Esophagus squamous epithelium (tissue), 5 donors: ENCODE results near the gene SMYD3. TPM values are rescaled to one million over a fixed set of nuclear protein-coding genes. Genes with fewer than 3 reads are reported as not detected.
A peak's percentile ranks its signal among the peaks of the same experiment; 100 is the strongest.

Experiments used
- DNase-seq: peaks from one replicate; lab custom pipeline; 2025; lab: John Stamatoyannopoulos, UW
- H3K27ac ChIP-seq, 4 donors: fragments of 200-600 bp; sonication (generic); one replicate each; pipeline ENCODE4 v1.5.1; 2016 to 2019; ENCODE audit warnings: mild to moderate bottlenecking in 1 of 4
- H3K27me3 ChIP-seq, 4 donors: fragments of 200-600 bp; sonication (generic); 1 replicate in 3 of 4; 2 replicates in 1 of 4; pipeline versions ENCODE4 v1.5.1 to v1.6.0; 2017 to 2021; ENCODE audit warnings: antibody characterized with exemption in 1 of 4
- H3K36me3 ChIP-seq, 3 donors: fragments of 200-600 bp; sonication (generic); one replicate each; pipeline ENCODE4 v1.5.1; 2016 to 2019
- H3K4me1 ChIP-seq, 3 donors: fragments of 200-600 bp; sonication (generic); one replicate each; pipeline ENCODE4 v1.5.1; 2017 to 2019
- H3K4me3 ChIP-seq, 4 donors: fragments of 200-600 bp; sonication (generic); 1 replicate in 3 of 4; 2 replicates in 1 of 4; pipeline ENCODE4 v1.5.1; 2016 to 2019; ENCODE audit warnings: mild to moderate bottlenecking in 2 of 4, moderate library complexity in 1 of 4
- H3K9me3 ChIP-seq, 3 donors: fragments of 200-600 bp; sonication (generic); one replicate each; pipeline ENCODE4 v1.5.1; 2016 to 2019
- POLR2A ChIP-seq, 4 donors: fragments of 450-650 bp; IDR thresholded peaks; one replicate each; pipeline ENCODE4 v1.6.1; 2017; ENCODE audit warnings: antibody characterized with exemption in 4 of 4, mild to moderate bottlenecking in 4 of 4, moderate library complexity in 3 of 4
- WGBS, 2 donors: methylation state at CpG; one replicate each; pipeline ENCODE4 v1.1.5; 2018; 5-methylcytosine and 5-hydroxymethylcytosine counted together
- intact Hi-C: fragments of 100-400 bp; cut with DNase I; formaldehyde crosslinking; loops from one replicate; pipeline ENCODE4 v1.15.0; 2022
- total RNA-seq, 4 donors: library from RNA; depleted of rRNA; stranded (reverse); fragments of >200 nt; gene quantifications; one replicate each; pipeline ENCODE4 v1.1.0, GENCODE V29; 2016
- TF ChIP-seq, protein P1 (sequence below), 6 experiments: fragments of 450-650 bp in 4 of 6; fragments of 200-600 bp in 2 of 6; sonication (generic) in 2 of 6; IDR thresholded peaks; one replicate each; pipeline ENCODE4 v1.5.1; 2016 to 2019; ENCODE audit warnings: antibody characterized with exemption in 6 of 6, mild to moderate bottlenecking in 4 of 6, moderate library complexity in 4 of 6
- donor health status: DM: yes; HTN: yes; CAD: no.

The SMYD3 gene
- total RNA-seq, 4 donors from 2014 or later = 8.4 to 15.8 (median 11.5) TPM

DNA sequence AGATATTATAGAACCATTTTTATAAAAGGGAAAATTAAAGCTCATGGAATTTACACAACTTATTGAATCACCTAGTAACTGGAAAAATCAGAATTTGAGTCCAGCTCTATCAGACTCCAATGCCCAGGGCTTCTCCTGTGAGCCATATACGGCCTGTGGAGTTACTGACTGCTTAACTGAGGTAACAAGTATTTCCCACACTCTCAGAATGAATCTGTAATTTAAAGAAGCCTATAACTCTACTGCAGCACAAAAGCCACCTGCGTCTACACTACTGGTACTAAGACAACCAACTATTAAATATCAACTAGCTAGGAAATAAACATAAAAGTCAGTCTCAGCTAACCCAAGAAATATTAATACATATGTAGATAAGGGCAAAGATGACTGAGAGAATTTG lies 29.4 kb downstream of the SMYD3 start:
- H3K27ac ChIP-seq = peak overlapping the region in 1 of 4 donors; percentile 50
- intact Hi-C loops = no loop called here
- no peaks in the 10 kb centered on the region for H3K9me3 ChIP-seq
- H3K4me3 ChIP-seq = no peak overlapping the region
- no peaks in the 10 kb centered on the region for H3K27me3 ChIP-seq
- DNase-seq = no peak
- peaks cover 4 to 40% (median 5%) of the 10 kb centered on the region in 3 donors for H3K4me1 ChIP-seq
- WGBS, 2 donors = 80 to 82% methylated on average over 2 of the region's 2 CpGs
- H3K36me3 ChIP-seq = no peaks in the 10 kb centered on the region
- no peak for TF ChIP-seq POLR2A (IDR thresholded peaks at IDR 0.05)
- TF ChIP-seq, protein P1, sequence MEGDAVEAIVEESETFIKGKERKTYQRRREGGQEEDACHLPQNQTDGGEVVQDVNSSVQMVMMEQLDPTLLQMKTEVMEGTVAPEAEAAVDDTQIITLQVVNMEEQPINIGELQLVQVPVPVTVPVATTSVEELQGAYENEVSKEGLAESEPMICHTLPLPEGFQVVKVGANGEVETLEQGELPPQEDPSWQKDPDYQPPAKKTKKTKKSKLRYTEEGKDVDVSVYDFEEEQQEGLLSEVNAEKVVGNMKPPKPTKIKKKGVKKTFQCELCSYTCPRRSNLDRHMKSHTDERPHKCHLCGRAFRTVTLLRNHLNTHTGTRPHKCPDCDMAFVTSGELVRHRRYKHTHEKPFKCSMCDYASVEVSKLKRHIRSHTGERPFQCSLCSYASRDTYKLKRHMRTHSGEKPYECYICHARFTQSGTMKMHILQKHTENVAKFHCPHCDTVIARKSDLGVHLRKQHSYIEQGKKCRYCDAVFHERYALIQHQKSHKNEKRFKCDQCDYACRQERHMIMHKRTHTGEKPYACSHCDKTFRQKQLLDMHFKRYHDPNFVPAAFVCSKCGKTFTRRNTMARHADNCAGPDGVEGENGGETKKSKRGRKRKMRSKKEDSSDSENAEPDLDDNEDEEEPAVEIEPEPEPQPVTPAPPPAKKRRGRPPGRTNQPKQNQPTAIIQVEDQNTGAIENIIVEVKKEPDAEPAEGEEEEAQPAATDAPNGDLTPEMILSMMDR (IDR thresholded peaks at IDR 0.05) = no peak

DNA sequence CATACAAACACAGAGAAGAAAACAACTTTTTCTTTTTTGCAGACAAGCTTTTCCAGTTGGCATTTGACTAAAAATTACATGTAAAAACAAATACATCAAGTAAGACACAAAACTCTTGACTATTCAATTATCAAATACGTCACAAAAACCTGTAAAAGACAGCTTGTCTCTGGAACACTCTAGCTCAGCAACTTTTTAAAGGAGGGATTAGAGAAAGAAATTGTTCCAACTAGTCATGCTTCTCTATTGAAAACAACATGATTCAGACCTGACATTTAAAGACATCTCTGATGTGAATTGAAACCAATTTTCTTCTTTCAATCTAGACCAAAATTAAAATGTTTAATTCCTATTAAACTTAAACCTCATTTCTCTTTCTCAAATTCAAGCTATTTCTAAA lies 30.3 kb downstream of the SMYD3 start:
- Histone ChIP-seq H3K4me1 (peaks cover 0 to 33% (median 0%) of the 10 kb centered on the region in 3 donors), H3K4me3 (no peak overlapping the region), H3K27me3 (no peaks in the 10 kb centered on the region), H3K36me3 (no peaks in the 10 kb centered on the region), H3K9me3 (no peaks in the 10 kb centered on the region), H3K27ac (peak overlapping the region in 3 of 4 donors; percentile 44 to 76 (median 45))
- no peak for TF ChIP-seq POLR2A (IDR thresholded peaks at IDR 0.05)
- TF ChIP-seq, protein P1 (IDR thresholded peaks at IDR 0.05) = no peak
- 30 to 43% methylated on average over 1 of the region's 1 CpG for WGBS, 2 donors
- no peak for DNase-seq
- intact Hi-C loops = no loop called here

DNA sequence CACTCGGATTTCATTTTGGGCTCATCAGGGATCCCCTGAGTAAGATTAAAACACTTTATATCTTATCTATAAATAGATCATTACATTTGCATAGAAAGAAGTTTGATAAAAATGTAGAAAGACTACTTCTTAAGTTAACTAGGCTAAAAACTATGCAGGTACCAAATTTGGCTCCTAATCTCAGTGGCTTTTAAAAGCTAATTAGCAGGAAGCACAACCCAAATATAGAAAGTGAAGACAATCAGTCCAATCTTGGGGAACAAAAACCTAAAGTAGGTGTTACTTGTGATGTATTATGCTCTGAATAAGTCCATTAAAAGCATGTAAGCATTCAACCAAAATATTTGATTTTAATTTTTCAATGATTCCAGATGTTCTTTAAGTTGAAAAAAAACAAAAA lies 35.4 kb downstream of the SMYD3 start:
- Histone ChIP-seq H3K4me3 (no peak overlapping the region), H3K4me1 (peaks cover 0 to 23% (median 0%) of the 10 kb centered on the region in 3 donors), H3K27ac (no peak overlapping the region), H3K36me3 (no peaks in the 10 kb centered on the region), H3K9me3 (no peaks in the 10 kb centered on the region), H3K27me3 (no peaks in the 10 kb centered on the region)
- intact Hi-C loops = no loop called here
- DNase-seq = no peak
- TF ChIP-seq, protein P1 (IDR thresholded peaks at IDR 0.05) = no peak
- TF ChIP-seq POLR2A (IDR thresholded peaks at IDR 0.05) = no peak
- WGBS, 2 donors = 69 to 92% methylated on average over 1 of the region's 1 CpG

DNA sequence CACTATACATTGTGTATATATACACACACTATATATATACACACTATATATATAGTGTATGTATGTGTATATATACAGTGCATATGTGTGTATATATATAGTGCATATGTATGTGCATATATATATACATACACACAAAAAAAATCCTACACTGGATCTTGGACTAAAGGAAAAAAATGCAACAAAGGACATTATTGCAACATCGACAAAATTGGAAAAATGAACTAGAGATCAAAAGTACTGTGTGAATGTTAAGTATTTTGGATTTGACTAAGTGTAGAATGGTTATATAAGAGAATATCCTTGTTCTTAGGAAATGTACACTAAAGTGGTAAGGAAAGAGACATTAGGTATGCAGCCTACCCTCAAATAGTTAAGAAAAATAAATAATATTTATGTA lies 36.5 kb downstream of the SMYD3 start:
- Histone ChIP-seq H3K27me3 (no peaks in the 10 kb centered on the region), H3K36me3 (no peaks in the 10 kb centered on the region), H3K4me1 (peaks cover 0 to 12% (median 0%) of the 10 kb centered on the region in 3 donors), H3K9me3 (no peaks in the 10 kb centered on the region), H3K27ac (no peak overlapping the region), H3K4me3 (no peak overlapping the region)
- TF ChIP-seq, protein P1 (IDR thresholded peaks at IDR 0.05) = no peak
- no peak for TF ChIP-seq POLR2A (IDR thresholded peaks at IDR 0.05)
- no peak for DNase-seq
- 88 to 100% methylated on average over 1 of the region's 1 CpG for WGBS, 2 donors
- intact Hi-C loops = no loop called here

DNA sequence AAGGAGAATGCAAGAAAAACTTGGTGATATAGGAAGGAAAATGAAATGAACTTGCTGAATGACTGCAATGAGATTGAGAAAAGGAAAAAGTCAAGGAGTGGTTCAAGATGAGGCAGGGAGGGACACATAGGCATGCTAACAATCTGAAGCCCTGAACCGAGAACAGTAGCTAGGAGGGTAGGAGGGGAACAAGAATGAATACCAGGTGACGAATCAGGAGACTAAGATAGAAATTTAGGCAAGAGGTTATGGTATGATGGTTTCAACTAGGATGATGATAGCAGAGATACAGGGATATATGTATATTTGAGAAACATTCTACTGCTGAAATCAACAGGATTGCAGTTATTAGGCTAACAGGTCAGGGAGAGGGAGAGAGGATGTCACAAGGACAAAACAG lies 44.1 kb downstream of the SMYD3 start:
- Histone ChIP-seq H3K27ac (no peak overlapping the region), H3K9me3 (no peaks in the 10 kb centered on the region), H3K4me3 (no peak overlapping the region), H3K4me1 (peaks cover 0 to 4% (median 0%) of the 10 kb centered on the region in 3 donors), H3K27me3 (no peaks in the 10 kb centered on the region), H3K36me3 (no peaks in the 10 kb centered on the region)
- intact Hi-C loops = no loop called here
- no peak for TF ChIP-seq POLR2A (IDR thresholded peaks at IDR 0.05)
- TF ChIP-seq, protein P1 (IDR thresholded peaks at IDR 0.05) = no peak
- WGBS, 2 donors = 93 to 96% methylated on average over 2 of the region's 2 CpGs
- DNase-seq = no peak
